AG04450 (cell line): ENCODE results near the gene FXN. TPM values are rescaled to one million over a fixed set of nuclear protein-coding genes. Genes with fewer than 3 reads are reported as not detected.

Experiments used
- CTCF ChIA-PET: fragments of 300-600, 350-600 bp; formaldehyde crosslinking; extraction: SDS; loops from one replicate; lab custom pipeline; 2022; ENCODE audit warnings: antibody characterized with exemption, inconsistent platforms; lab: Charles Lee
- POLR2A ChIA-PET: fragments of 350-600 bp; formaldehyde crosslinking; extraction: SDS; loops from one replicate; lab custom pipeline; 2021; ENCODE audit warnings: antibody characterized with exemption, inconsistent platforms; lab: Yijun Ruan, JAX
- DNase-seq: peaks from one replicate; pipeline ENCODE4 v3.0.0-alpha.2; 2011; ENCODE audit warnings: low read depth, low spot score
- H3K27ac ChIP-seq: one replicate; pipeline ENCODE4 v1.5.1; 2012; ENCODE audit warnings: low read depth, low read length, control low read depth
- H3K27me3 ChIP-seq: one replicate; pipeline ENCODE4 v1.6.0; 2012; ENCODE audit warnings: low read length; ENCODE audit not compliant: control insufficient read depth, insufficient read depth
- H3K4me3 ChIP-seq: 2 replicates; pipeline ENCODE4 v1.5.1; 2011; ENCODE audit warnings: mild to moderate bottlenecking, low read depth, low read length, control low read depth
- H3K9me3 ChIP-seq: 2 replicates; pipeline ENCODE4 v1.5.1; 2012; ENCODE audit warnings: low read length; ENCODE audit not compliant: control insufficient read depth, insufficient read depth
- polyA plus RNA-seq: library from polyadenylated mRNA; depleted of rRNA; stranded (reverse); fragments of >200 nt; gene quantifications from 2 replicates; pipeline ENCODE4 v1.2.3, GENCODE V29; 2011
- TF ChIP-seq, protein P1 (sequence below): IDR thresholded peaks from 2 replicates; pipeline ENCODE4 v1.5.1; 2011; ENCODE audit warnings: low read depth, low read length, control low read depth, inconsistent platforms

FXN gene
- polyA plus RNA-seq, 1 experiment: 18.0 TPM

DNA sequence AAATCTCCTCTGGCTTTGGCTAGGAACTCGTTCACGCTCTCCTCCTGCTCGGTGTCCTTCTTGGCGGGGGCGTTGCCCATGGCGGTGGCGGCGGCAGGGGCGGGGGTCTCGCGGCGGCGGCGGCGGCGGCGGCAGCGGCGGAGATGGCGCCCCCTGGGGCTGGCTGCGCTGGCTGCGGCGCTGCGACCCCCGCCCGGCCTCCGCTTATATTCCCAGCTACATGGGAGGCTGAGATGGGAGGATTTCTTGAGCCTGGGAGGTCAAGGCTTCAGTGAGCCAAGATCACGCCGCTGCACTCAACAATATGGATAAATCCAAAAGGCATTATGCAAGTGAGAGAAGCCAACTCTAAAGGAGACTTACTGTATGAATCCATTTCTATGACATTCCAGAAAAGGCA is 21.5 kb upstream of the FXN start, which contains the start of gene PRKACG:
PRKACG (minus strand) TSS at position 101 of the 400 bp plus-strand sequence; CDS start at position 80, 21 bp downstream.
- DNase-seq: no peak
- H3K27ac ChIP-seq: no peak within 1 kb of the TSS
- peaks cover 3% of the 10 kb centered on the region for H3K27me3 ChIP-seq
- H3K9me3 ChIP-seq: peaks cover 6% of the 10 kb centered on the region; the same call in 1 of the 2 replicates
- POLR2A ChIA-PET: no interaction called here
- H3K4me3 ChIP-seq: no peak within 1 kb of the TSS
- TF ChIP-seq, protein P1, sequence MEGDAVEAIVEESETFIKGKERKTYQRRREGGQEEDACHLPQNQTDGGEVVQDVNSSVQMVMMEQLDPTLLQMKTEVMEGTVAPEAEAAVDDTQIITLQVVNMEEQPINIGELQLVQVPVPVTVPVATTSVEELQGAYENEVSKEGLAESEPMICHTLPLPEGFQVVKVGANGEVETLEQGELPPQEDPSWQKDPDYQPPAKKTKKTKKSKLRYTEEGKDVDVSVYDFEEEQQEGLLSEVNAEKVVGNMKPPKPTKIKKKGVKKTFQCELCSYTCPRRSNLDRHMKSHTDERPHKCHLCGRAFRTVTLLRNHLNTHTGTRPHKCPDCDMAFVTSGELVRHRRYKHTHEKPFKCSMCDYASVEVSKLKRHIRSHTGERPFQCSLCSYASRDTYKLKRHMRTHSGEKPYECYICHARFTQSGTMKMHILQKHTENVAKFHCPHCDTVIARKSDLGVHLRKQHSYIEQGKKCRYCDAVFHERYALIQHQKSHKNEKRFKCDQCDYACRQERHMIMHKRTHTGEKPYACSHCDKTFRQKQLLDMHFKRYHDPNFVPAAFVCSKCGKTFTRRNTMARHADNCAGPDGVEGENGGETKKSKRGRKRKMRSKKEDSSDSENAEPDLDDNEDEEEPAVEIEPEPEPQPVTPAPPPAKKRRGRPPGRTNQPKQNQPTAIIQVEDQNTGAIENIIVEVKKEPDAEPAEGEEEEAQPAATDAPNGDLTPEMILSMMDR: no peak
- CTCF ChIA-PET: no interaction called here

- no peak overlapping the region for H3K27ac ChIP-seq
- TF ChIP-seq, protein P1: no peak
- ChIA-PET POLR2A (no interaction called here), CTCF (no interaction called here)
- H3K27me3 ChIP-seq: peaks cover 2% of the 10 kb centered on the region
- peaks cover 6% of the 10 kb centered on the region; the same call in 1 of the 2 replicates for H3K9me3 ChIP-seq
- no peak overlapping the region for H3K4me3 ChIP-seq
- no peak for DNase-seq
Measured at GRCh38 chr9:69016191-69017096, 19.1 kb upstream of the FXN start.

DNA sequence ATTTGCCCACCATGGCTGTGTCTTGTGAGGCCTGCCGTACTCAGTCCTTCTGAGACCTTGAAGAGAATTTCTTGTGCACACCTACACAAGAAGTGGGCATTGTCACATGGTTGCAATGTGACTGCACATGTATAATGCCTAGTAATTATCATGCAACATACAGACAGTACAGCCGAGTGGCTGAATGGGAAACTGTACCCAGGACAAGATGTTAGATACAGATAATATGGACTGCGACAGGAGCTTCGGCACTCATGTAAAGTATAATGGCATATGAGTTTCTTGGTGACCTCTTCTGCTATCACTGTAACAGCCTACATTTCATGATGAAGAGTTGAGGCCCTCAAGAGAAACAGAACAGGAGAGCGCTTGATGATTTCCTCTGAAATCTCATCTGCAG is 16.8 kb upstream of the FXN start:
- Histone ChIP-seq H3K4me3 (no peak overlapping the region), H3K27me3 (peaks cover 4% of the 10 kb centered on the region), H3K27ac (no peak overlapping the region), H3K9me3 (no peaks in the 10 kb centered on the region; the same call in 1 of the 2 replicates)
- no peak for DNase-seq
- TF ChIP-seq, protein P1: no peak
- ChIA-PET POLR2A (no interaction called here), CTCF (interaction anchor here (0.6 kb wide), 1 partner anchor 21 kb away, joined by 6 read pairs; no protein-coding TSS in a partner anchor)

DNA sequence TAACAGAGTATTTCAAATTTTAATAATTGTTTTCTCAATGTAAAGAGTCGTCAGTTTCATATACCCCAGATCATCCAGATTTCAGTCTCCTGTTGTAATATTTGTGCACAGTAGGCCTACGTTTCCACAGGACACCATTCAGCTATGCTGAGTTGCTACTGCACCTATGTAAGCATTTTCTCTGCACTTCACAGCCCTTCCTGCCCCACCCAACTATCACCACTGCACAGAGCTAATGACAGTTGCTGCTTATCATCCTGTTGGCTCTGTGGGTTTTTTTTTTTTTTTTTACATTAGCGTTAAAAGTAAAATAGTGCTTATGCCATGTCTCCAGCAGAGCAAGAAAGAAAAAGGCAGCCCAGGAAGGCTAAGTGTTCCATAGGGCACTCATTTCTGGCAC is 15.7 kb upstream of the FXN start:
- Histone ChIP-seq H3K27me3 (peaks cover 10% of the 10 kb centered on the region), H3K27ac (no peak overlapping the region), H3K9me3 (no peaks in the 10 kb centered on the region), H3K4me3 (no peak overlapping the region)
- CTCF ChIA-PET: interaction anchor here (1.0 to 1.5 kb wide), 2 partner anchors 14 to 21 kb away, joined by 3 to 4 read pairs; no protein-coding TSS in a partner anchor
- DNase-seq: no peak
- POLR2A ChIA-PET: no interaction called here
- TF ChIP-seq, protein P1: no peak
